BJ (cell line): Measurements from ENCODE around the gene DNAJC13. TPM values are rescaled to one million over a fixed set of nuclear protein-coding genes. Genes with fewer than 3 reads are reported as not detected.
A peak's percentile ranks its signal among the peaks of the same experiment; 100 is the strongest.

Source experiments
- CTCF ChIA-PET: fragments of 350-600 bp; formaldehyde crosslinking; extraction: SDS; loops from one replicate; lab custom pipeline; 2021; ENCODE audit warnings: antibody characterized with exemption, inconsistent platforms; lab: Yijun Ruan, JAX
- POLR2A ChIA-PET: fragments of 300-600 bp; sonication (Branson Sonifier 250); formaldehyde crosslinking; extraction: SDS; loops from one replicate; lab custom pipeline; 2021; ENCODE audit warnings: antibody characterized with exemption; lab: Charles Lee
- DNase-seq: peaks from one replicate; pipeline ENCODE4 v3.0.0-alpha.2; 2011; ENCODE audit warnings: low read depth
- H3K27me3 ChIP-seq: 2 replicates; pipeline ENCODE4 v1.6.0; 2011; ENCODE audit warnings: low read length; ENCODE audit not compliant: control insufficient read depth, insufficient read depth
- H3K36me3 ChIP-seq: 2 replicates; pipeline ENCODE4 v1.5.1; 2011; ENCODE audit warnings: low read length; ENCODE audit not compliant: control insufficient read depth, insufficient read depth
- H3K4me3 ChIP-seq: 2 replicates; pipeline ENCODE4 v1.5.1; 2011; ENCODE audit warnings: low read depth, mild to moderate bottlenecking, control low read depth, low read length
- CTCF ChIP-seq: IDR thresholded peaks from 2 replicates; pipeline ENCODE4 v1.5.1; 2011; ENCODE audit warnings: low read depth, mild to moderate bottlenecking, control low read depth, inconsistent platforms, low read length, moderate library complexity; ENCODE audit not compliant: insufficient read depth
- polyA plus RNA-seq: library from polyadenylated mRNA; depleted of rRNA; stranded (reverse); fragments of >200 nt; gene quantifications from 2 replicates; pipeline ENCODE4 v1.2.3, GENCODE V29; 2011

The DNAJC13 gene
- polyA plus RNA-seq, 1 experiment, result 21.7 TPM

GRCh38 chr3:132435224-132435910, 18.1 kb downstream of the DNAJC13 start:
- CTCF ChIA-PET, result interaction anchor here (0.7 to 1.3 kb wide), 2 partner anchors 9 to 57 kb away, joined by 3 read pairs; no protein-coding TSS in a partner anchor
- H3K4me3 ChIP-seq, result no peak overlapping the region
- no peak for DNase-seq
- POLR2A ChIA-PET, result no interaction called here
- no peaks in the 10 kb centered on the region for H3K27me3 ChIP-seq
- no peaks in the 10 kb centered on the region; the same call in 1 of the 2 replicates for H3K36me3 ChIP-seq
- no peak for TF ChIP-seq CTCF

- ChIA-PET CTCF (interaction anchor here (1.3 kb wide), 1 partner anchor 8 kb away, joined by 3 read pairs; no protein-coding TSS in a partner anchor), POLR2A (no interaction called here)
- DNase-seq, result no peak
- H3K4me3 ChIP-seq, result no peak overlapping the region
- H3K36me3 ChIP-seq, result no peaks in the 10 kb centered on the region; the same call in 1 of the 2 replicates
- H3K27me3 ChIP-seq, result no peaks in the 10 kb centered on the region
- TF ChIP-seq CTCF, result no peak
Observed at GRCh38 chr3:132435911-132436425, 18.7 kb downstream of the DNAJC13 start.

- ChIA-PET CTCF (interaction anchor here (1.2 kb wide), 1 partner anchor 8 kb away, joined by 3 read pairs; no protein-coding TSS in a partner anchor), POLR2A (no interaction called here)
- Histone ChIP-seq H3K27me3 (no peaks in the 10 kb centered on the region), H3K36me3 (no peaks in the 10 kb centered on the region), H3K4me3 (no peak overlapping the region)
- TF ChIP-seq CTCF, result no peak
- DNase-seq, result no peak
Observed at GRCh38 chr3:132443421-132443820, 26.1 kb downstream of the DNAJC13 start.

- no peaks in the 10 kb centered on the region for H3K36me3 ChIP-seq
- no peak for TF ChIP-seq CTCF
- no peak for DNase-seq
- no peak overlapping the region for H3K4me3 ChIP-seq
- no peaks in the 10 kb centered on the region for H3K27me3 ChIP-seq
- CTCF ChIA-PET, result interaction anchor here (1.2 kb wide), 1 partner anchor 9 kb away, joined by 3 read pairs; no protein-coding TSS in a partner anchor
- POLR2A ChIA-PET, result no interaction called here
Observed at GRCh38 chr3:132444383-132444782, 27.1 kb downstream of the DNAJC13 start.

- CTCF ChIA-PET, result interaction anchor here (0.6 to 1.1 kb wide), 2 partner anchors 16 to 92 kb away, joined by 3 to 4 read pairs; no protein-coding TSS in a partner anchor
- Histone ChIP-seq H3K27me3 (no peaks in the 10 kb centered on the region), H3K36me3 (no peaks in the 10 kb centered on the region), H3K4me3 (no peak overlapping the region)
- TF ChIP-seq CTCF, result no peak
- peak; percentile 69 for DNase-seq
- POLR2A ChIA-PET, result interaction anchor here (0.5 kb wide), 1 partner anchor 272 kb away, joined by 4 read pairs; no protein-coding TSS in a partner anchor
Observed at GRCh38 chr3:132445817-132446216, 28.5 kb downstream of the DNAJC13 start.
